T-helper 9 cell (primary cell): ENCODE results near the gene INSYN1.
"Not testable (repeated sequence)": the region's sequence is repeated elsewhere in the genome, so short reads cannot be mapped to it uniquely, and the experiment has no call there.

ENCODE experiments used
- DNase-seq: peaks from one replicate; pipeline ENCODE4 v3.0.0-alpha.2; 2020
- total RNA-seq, 2 donors: gene quantifications; one replicate each; lab custom pipeline; 2026; lab: John Stamatoyannopoulos, UW

Gene INSYN1
- total RNA-seq, result 0 reads per million in 2 donors

DNA sequence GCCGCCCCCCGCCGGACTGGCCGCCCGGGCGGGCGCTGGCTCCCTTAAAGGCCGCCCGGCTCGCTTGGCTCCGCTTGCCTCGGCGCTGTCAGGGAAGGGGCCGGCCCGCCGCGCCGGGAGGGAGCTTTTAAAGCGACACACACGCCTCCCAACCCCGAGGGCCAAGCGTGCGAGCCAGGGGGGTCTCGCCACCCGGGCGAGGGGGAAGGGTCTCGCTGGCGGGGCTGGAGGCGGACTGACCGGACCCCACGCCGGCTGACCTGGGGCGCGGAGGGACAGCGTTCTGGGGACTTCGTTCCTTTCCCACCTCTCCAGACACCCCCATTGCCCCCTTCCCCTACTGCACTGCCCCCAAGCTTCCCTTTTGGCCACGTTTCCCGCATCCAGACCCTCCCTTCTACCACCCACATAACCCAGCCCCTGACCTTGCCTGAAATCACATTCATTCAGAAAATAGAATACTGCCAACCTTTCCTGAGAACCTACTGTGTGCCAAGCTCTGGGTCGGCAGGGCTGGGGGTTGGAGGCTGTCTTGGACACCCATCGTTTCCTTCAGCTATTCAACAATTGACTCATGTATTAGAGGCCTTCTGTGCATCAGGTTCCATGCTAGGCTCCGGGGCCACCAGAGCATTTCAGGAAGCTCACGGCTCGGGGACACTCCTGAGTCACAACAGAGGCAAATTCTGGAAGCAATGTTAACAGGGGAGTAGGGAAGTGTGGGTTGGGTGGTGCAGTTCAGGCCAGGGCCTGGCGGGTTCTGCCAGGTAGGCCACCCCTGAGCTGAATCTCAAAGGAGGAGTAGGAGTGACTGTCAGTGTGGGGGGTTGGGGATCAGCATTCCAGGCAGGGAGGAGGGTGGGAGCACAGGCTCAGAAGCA lies at the start of gene INSYN1:
Gene INSYN1, minus strand, starts transcription at position 102 of the 881 bp plus-strand sequence. CDS start 2,221 bp downstream, outside the sequence.
- DNase-seq, result no peak

- DNase-seq, result no peak
Measured at GRCh38 chr15:73802431-73803041, 49.4 kb upstream of the INSYN1 start.

GRCh38 chr15:73800662-73801345 lies 47.7 kb upstream of the INSYN1 start:
- no peak for DNase-seq

DNA sequence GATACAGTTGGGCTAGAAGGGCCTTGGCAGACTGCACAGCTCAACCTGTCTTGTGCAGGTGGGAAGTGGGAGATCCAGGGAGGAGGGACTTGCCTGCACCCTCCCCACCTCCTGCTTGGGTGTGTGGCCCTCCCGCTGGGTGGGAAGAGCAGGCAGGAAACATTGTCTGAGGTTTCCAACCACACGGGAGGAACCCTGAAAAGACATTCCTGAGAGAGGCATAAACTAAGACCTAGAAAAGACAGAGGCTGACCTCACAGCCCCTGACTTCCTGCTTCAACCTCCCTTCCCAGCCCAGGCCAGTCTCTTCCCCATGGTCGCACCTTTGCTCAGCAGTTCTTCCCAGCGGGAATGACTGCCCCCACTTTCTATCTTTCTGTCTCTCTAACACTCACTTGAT lies 46.3 kb upstream of the INSYN1 start:
- no peak for DNase-seq

DNA sequence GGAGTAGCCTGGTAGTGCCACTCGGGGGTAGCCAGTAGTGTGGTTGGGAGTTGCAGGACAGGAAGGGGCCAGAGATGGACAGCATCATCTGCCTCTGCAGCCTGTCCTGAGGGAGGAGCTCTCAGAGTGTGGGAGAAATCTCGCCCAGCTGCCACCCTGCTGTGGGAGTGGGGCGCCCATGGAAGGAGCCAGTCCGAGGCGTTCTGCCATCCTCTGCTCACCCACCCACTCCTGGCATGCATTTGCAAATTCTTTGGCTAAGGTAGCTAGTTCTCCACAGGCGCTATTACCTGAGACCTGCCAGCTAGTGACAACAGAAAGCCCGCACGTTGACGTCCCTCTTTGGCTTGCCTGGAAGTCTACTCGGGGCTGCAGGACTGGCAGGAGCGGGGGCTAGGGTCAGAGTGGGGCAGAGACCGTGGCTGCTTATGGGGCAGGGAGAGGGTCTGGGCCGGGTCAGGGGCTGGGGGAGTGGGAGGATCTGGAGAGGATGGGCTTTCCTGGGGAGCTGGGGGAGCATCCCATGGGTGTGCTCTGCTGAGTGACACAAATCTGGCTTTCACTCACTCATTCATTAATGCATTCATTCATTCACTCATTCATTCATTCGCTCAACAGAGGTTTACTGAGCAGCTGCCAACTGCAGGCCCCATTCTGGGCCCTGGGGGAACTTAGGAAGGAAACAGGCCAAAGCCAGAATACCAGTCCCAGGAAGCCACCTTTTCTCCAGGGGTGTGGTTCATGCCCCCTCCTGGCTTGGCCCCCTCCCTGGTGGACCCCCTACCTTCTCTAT lies 44.4 kb upstream of the INSYN1 start:
- no peak for DNase-seq

DNA sequence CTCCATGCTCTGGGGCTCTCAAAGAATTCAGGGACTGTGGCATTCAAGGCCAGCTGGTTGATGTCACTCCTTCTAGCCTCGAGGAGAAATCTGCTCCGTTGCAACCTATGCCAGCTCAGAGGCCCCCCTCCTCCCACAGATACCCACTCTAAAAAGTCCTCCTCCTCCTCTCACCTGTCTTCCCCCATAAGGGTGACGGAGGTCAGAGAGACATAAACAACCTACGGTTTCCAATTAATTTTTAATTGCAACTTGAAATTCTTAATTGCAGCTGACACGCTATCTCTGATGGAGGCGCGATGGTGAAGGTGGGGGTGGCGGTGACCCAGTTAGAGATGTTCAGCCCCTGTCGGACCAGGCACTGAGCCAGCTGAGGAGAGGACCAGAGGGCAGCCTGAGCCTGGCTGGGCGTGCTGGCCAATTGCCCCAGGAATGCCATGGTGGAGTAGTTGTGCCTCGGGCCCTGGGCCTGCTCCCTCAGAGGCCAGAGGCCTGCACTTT lies 43.2 kb upstream of the INSYN1 start:
- DNase-seq, result no peak

- no peak for DNase-seq
Measured at GRCh38 chr15:73794443-73795133, 41.4 kb upstream of the INSYN1 start.

DNA sequence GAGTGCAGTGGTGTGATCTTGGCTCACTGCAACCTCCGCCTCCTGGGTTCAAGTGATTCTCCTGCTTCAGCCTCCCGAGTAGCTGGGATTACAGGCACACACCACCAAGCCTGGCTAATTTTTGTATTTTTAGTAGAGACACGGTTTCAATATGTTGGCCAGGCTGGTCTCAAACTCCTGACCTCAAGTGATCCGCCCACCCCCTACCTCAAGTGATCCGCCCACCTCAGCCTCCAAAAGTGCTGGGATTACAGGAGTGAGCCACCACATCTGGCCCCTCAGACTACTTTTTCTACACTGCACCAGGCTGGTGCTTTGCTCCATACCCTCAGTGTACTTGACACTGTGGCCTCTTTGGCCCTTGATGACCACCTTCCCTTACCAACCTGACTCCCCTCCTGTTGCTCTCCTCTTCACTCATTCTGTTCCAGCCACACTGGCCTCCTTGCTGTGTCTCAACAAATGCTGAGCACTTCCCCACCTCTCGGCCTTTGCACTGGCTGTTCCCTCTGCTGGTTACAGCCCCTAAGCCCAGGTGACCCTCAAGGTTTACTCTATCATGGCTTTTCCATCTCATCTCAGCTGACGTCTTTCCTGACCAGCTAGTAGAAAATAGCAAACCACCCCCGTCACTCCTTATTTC lies 39.9 kb upstream of the INSYN1 start:
- DNase-seq, result not testable (repeated sequence)

DNA sequence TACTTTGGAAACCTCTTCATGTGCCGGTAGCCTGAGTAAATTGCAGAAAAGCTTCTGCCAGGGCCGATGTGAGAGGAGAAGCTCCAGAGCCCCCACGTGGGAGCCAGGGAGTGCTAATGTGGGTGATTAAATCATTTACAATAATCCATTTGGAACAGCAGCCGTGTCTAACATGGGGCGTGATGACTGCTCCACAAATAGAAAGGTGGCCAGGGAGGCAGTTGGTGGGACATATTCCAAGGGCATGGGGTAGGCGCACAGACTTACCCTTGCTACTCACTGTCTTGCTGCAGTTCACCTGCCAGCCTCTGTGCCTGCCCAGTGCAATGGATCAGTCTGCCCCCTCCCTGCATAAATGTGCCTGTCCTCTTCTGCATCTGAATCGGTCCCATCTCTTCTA lies 39.3 kb upstream of the INSYN1 start:
- no peak for DNase-seq

DNA sequence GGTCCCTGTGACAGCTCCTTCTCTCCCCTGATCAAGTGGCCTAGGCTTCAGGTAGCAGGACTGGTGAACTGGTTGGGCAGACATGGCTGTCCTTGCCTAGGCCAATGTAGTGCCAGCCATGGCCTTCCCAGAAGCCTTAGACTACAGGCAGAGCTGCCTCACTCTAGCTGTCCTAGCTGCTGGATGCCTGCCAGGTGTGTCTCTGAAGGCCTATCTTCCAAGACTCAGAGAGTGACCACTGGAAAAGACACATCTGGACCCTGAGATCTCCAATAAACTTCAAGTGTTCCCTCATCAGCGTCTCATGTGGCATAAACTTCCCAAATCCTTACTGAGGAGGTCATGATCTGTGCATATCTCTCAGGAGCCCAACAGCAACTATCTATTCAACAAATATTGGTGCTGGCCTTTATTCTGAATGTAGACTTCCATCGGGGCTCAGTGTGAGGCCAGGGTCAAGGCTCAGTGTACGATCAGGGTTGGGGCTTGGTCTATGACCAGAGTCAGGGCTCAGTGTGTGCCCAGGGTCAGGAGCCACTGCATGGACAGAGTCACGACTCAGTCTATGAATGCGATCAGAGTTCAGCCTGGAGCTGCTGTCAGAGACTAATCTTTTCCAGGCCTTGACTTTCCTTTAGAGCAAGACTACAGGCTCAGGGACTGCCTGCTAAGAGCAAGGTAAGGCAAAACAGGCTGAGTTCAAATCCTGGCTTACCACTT lies 36.5 kb upstream of the INSYN1 start:
- DNase-seq, result no peak

GRCh38 chr15:73787621-73788020 lies 34.5 kb upstream of the INSYN1 start:
- no peak for DNase-seq

DNA sequence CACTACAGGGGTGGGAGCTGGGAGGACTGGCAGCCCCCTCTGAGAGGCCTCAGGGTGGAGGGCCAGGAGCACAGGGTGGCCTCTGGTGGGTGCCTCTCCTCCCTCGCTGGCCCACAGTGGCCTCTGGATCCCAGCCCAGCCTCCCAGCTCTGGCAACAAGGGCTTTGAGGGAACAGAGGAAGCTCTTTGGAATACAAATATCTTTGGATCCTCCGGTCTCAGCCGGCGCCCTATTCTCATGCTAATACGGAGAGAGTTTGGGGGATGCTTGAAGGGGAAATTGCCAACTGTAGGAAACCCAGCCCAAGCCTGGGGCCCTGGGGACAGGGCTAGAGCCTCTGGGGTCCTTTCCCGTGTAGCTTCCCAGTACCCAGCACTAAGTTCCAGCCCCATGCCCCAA lies 33.4 kb upstream of the INSYN1 start:
- no peak for DNase-seq

- DNase-seq, result not testable (repeated sequence)
Measured at GRCh38 chr15:73785256-73786014, 32.3 kb upstream of the INSYN1 start.

- DNase-seq, result no peak
Measured at GRCh38 chr15:73784291-73784690, 31.1 kb upstream of the INSYN1 start.

- DNase-seq, result no peak
Measured at GRCh38 chr15:73782344-73782959, 29.3 kb upstream of the INSYN1 start.

DNA sequence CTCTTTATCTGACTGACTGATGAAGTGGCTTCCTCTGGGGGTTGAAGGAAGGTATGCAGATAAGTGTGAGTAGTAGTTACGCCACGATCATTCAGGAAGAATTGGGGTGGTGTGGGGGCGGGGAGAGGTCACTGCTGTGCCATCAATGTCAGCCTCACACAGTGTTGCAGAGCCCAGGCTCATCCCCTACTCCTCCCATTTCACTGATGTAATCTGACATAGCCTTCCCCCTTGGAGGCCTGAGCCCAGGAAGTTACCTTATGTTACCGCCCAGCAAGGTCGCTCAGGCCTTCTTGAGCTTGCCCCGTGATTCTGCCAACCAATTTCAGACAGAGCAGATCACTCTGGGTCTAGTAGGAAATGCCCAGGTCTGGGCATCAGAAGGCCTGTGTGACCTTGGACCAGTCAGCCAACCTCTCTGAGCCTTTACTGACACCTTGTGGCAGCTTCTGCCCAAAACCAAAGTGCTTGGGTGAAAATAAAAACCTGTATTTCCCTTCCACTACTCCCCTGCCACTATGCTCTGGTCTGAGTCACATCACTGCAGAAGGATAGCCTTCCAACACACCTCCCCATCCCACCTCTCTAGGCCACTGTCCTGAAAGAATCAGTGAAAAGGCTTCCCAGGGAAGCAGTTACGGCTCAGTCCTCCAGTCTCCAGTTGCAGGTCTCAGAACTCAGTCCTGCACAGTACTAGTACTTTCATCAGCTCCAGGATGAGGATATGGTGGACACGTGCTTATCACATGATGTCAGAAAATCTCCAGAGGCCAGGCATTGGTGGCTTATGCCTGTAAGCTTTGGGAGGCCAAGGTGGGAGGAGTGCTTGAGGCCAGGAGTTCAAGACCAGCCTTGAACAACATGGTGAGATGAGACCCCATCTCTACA lies 28.1 kb upstream of the INSYN1 start:
- no peak for DNase-seq

DNA sequence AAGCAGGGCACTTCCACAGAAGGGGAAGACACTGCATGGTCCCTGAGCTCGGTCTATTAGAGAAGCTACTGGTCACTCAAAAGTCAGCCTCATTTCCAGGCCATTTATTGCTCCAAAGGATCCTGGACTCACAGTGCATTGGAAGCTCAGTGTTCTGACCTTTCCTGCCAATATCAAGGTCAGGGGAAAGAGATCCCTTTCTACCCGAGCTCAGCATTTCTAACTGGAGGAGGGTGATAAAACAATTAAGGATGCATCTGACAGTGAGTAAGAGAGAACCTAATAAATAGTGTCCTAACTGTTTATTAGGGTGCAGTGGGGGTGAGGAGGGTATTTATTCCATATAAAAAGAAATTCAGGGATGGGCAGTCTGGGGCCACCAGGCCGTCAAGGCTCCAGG lies 26.8 kb upstream of the INSYN1 start:
- no peak for DNase-seq

DNA sequence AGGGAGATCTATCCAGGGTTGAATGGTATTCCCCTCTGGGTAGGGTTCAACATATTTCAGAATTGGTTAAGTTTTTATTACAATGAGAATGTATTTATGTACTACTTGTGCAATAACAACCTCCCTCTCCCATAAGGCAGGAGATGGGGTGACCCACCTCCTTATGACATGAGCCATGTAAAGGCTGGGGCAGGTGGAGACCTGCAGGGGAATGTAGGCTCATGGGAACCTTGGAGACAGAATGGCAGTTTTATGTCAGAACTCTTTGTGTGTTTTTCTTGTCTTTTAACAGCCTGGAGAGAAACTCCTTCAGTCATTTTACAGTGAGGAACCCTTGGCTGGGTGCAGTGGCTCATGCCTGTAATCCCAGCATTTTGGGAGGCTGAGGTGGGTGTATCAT lies 24.6 kb upstream of the INSYN1 start:
- DNase-seq, result no peak
